Smooth muscle cell (in vitro differentiated cells): ENCODE results near the gene RAPGEF4. TPM values are rescaled to one million over a fixed set of nuclear protein-coding genes. Genes with fewer than 3 reads are reported as not detected.

Experiments used
- DNase-seq: peaks from one replicate; lab custom pipeline; 2025; ENCODE audit not compliant: unreplicated experiment; lab: John Stamatoyannopoulos, UW
- H2AFZ ChIP-seq: fragments of 200-600 bp; sonication (generic); 2 replicates; pipeline ENCODE4 v1.6.0; 2016; ENCODE audit warnings: antibody characterized with exemption, low read depth, mild to moderate bottlenecking
- H3F3A ChIP-seq: fragments of 200-600 bp; sonication (generic); 2 replicates; pipeline ENCODE4 v1.6.0; 2017; ENCODE audit warnings: antibody characterized with exemption, low read depth
- H3K27ac ChIP-seq: fragments of 200-600 bp; sonication (generic); 2 replicates; pipeline ENCODE4 v1.5.1; 2016; ENCODE audit warnings: low read depth, mild to moderate bottlenecking
- H3K27me3 ChIP-seq: fragments of 200-600 bp; sonication (generic); 2 replicates; pipeline ENCODE4 v1.6.1; 2016; ENCODE audit warnings: low read depth, mild to moderate bottlenecking
- H3K36me3 ChIP-seq: fragments of 200-600 bp; sonication (generic); 2 replicates; pipeline ENCODE4 v1.5.1; 2016; ENCODE audit warnings: low read depth
- H3K4me1 ChIP-seq: fragments of 200-600 bp; sonication (generic); 2 replicates; pipeline ENCODE4 v1.5.1; 2016; ENCODE audit warnings: low read depth
- H3K4me2 ChIP-seq: fragments of 200-600 bp; sonication (generic); 2 replicates; pipeline ENCODE4 v1.6.0; 2016; ENCODE audit warnings: mild to moderate bottlenecking
- H3K4me3 ChIP-seq: fragments of 200-600 bp; sonication (generic); 2 replicates; pipeline ENCODE4 v1.5.1; 2016; ENCODE audit warnings: mild to moderate bottlenecking
- H3K79me2 ChIP-seq: fragments of 200-600 bp; sonication (generic); 2 replicates; pipeline ENCODE4 v1.6.0; 2016; ENCODE audit warnings: low read depth, mild to moderate bottlenecking
- H3K9ac ChIP-seq: fragments of 200-600 bp; sonication (generic); 2 replicates; pipeline ENCODE4 v1.6.0; 2016; ENCODE audit warnings: low read depth
- H3K9me3 ChIP-seq: fragments of 200-600 bp; sonication (generic); replicated peaks from 2 replicates; pipeline ENCODE4 v1.5.1; 2016; ENCODE audit warnings: low read depth
- H4K20me1 ChIP-seq: fragments of 200-600 bp; sonication (generic); 2 replicates; pipeline ENCODE4 v1.6.0; 2016; ENCODE audit warnings: low read depth
- WGBS: methylation state at CpG from one replicate; pipeline ENCODE4 v1.1.7; 2016; ENCODE audit warnings: low lambda C conversion rate; 5-methylcytosine and 5-hydroxymethylcytosine counted together
- polyA plus RNA-seq: library from polyadenylated mRNA; unstranded; fragments of >200 nt; fragmentation: Nextera tagmentation; extraction: Ambion mirVana; gene quantifications from 2 replicates; pipeline ENCODE4 v1.2.1, GENCODE V29; 2016
- total RNA-seq: library from RNA; depleted of rRNA; stranded (reverse); fragments of >200 nt; gene quantifications from 2 replicates; pipeline ENCODE4 v1.2.3, GENCODE V29; 2014
- TF ChIP-seq, protein P1 (sequence below): fragments of 200-600 bp; sonication (generic); IDR thresholded peaks from 2 replicates; pipeline ENCODE4 v1.5.1; 2017; ENCODE audit warnings: borderline replicate concordance, mild to moderate bottlenecking, antibody characterized with exemption; ENCODE audit not compliant: insufficient read depth, poor library complexity, severe bottlenecking

RAPGEF4 gene
- total and polyA plus RNA-seq, 2 experiments from 2014 or later = 0.35 to 2.7 TPM

DNA sequence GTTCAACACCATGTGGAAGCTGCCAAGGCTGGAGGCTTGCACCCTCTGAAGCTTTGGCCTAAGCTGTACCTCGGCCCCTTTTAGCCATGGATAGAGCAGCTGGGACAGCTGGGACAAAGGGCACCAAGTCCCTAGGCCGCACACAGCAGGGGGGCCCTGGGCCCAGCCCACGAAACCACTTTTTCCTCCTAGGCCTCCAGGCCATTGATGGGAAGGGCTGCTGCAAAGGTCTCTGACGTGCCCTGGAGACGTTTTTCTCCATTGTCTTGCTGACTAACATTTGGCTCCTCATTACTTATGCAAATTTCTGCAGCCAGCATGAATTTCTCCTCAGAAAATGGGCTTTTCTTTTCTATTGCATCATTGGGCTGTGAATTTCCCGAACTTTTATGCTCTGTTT lies 13.7 kb downstream of the RAPGEF4 start:
- Histone ChIP-seq H3K4me2 (no peak overlapping the region), H3K4me1 (no peaks in the 10 kb centered on the region), H3K27me3 (no peaks in the 10 kb centered on the region), H3K36me3 (no peaks in the 10 kb centered on the region), H3K79me2 (no peaks in the 10 kb centered on the region), H3K27ac (no peak overlapping the region), H2AFZ (no peak overlapping the region), H4K20me1 (no peaks in the 10 kb centered on the region), H3F3A (no peaks in the 10 kb centered on the region), H3K4me3 (no peak overlapping the region), H3K9ac (no peak overlapping the region), H3K9me3 (no peaks in the 10 kb centered on the region)
- 85% methylated on average over 6 of the region's 6 CpGs for WGBS
- TF ChIP-seq, protein P1, sequence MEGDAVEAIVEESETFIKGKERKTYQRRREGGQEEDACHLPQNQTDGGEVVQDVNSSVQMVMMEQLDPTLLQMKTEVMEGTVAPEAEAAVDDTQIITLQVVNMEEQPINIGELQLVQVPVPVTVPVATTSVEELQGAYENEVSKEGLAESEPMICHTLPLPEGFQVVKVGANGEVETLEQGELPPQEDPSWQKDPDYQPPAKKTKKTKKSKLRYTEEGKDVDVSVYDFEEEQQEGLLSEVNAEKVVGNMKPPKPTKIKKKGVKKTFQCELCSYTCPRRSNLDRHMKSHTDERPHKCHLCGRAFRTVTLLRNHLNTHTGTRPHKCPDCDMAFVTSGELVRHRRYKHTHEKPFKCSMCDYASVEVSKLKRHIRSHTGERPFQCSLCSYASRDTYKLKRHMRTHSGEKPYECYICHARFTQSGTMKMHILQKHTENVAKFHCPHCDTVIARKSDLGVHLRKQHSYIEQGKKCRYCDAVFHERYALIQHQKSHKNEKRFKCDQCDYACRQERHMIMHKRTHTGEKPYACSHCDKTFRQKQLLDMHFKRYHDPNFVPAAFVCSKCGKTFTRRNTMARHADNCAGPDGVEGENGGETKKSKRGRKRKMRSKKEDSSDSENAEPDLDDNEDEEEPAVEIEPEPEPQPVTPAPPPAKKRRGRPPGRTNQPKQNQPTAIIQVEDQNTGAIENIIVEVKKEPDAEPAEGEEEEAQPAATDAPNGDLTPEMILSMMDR = no peak
- no peak for DNase-seq

DNA sequence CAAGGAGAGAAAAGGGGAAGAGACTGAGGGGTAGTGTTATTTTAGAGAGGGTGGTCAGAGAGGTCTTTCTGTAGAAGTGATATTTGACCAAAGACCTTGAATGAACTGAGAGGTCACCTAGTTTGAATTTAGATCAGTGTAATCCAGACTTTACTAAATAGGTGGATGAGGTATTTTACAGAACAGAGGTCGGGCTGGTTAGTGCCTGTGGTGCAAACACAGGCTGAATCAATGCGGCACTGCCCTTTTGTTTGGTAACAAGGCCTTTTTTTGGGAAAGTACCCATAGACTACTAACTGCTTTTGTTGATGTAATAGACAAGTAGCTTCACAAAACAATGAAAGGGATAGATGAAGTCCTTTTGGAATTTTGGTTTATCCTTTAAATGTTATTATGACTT lies 15.9 kb downstream of the RAPGEF4 start:
- no peaks in the 10 kb centered on the region for H3K79me2 ChIP-seq
- DNase-seq = no peak
- H3K4me3 ChIP-seq = no peak overlapping the region
- H3K27ac ChIP-seq = no peak overlapping the region
- TF ChIP-seq, protein P1 = no peak
- no peak overlapping the region for H3K9ac ChIP-seq
- H2AFZ ChIP-seq = no peak overlapping the region
- H3K4me2 ChIP-seq = no peak overlapping the region
- no peaks in the 10 kb centered on the region for H3K9me3 ChIP-seq
- H3F3A ChIP-seq = no peaks in the 10 kb centered on the region
- no peaks in the 10 kb centered on the region for H3K36me3 ChIP-seq
- no peaks in the 10 kb centered on the region for H3K27me3 ChIP-seq
- no peaks in the 10 kb centered on the region for H3K4me1 ChIP-seq
- WGBS = 50% methylated on average over 2 of the region's 2 CpGs
- no peaks in the 10 kb centered on the region for H4K20me1 ChIP-seq

DNA sequence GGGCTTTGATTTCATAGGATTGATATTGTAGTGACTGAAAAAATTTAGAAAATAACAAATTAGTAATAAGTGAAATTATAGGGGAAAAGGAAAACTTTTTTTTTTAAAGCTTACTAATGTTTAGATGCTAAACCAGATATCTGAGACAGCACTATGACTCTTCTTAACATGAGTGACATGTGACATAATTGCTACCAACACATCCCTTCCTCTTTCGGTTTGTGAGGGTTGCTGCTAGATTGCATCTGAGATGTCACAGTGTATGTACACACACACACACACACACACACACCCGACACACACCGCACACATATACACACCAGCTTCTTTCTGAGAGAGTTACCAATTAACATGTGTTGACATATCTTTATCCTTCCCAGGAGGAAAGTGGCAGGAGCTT lies 18.0 kb downstream of the RAPGEF4 start:
- Histone ChIP-seq H3K36me3 (no peaks in the 10 kb centered on the region), H2AFZ (no peak overlapping the region), H3K27me3 (no peaks in the 10 kb centered on the region), H3K9me3 (no peaks in the 10 kb centered on the region), H3K4me2 (no peak overlapping the region), H3F3A (no peaks in the 10 kb centered on the region), H3K27ac (no peak overlapping the region), H4K20me1 (no peaks in the 10 kb centered on the region), H3K9ac (no peak overlapping the region), H3K4me3 (no peak overlapping the region), H3K4me1 (no peaks in the 10 kb centered on the region), H3K79me2 (no peaks in the 10 kb centered on the region)
- TF ChIP-seq, protein P1 = no peak
- no peak for DNase-seq
- 92% methylated on average over 3 of the region's 3 CpGs for WGBS

DNA sequence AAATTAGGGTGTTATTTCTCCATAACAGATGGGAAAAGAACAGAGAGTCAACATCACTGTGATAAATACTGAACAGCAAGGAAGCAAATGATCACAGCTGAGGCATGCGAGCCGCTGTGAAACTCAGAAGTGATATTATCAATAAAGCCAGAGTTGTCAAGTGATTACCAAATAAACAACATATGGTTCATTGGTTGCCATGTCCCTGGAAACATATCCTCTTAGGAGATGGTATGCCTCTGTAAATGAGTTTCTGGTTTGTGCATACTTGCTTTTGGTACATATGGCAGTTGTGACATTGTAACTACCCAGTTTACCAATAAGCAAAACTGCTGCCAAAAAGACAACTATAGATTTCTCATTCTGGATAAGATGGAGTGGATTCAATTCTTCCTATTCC lies 23.8 kb downstream of the RAPGEF4 start:
- Histone ChIP-seq H3K9ac (no peak overlapping the region), H3K4me3 (no peak overlapping the region), H4K20me1 (no peaks in the 10 kb centered on the region), H3K27me3 (no peaks in the 10 kb centered on the region), H3K79me2 (no peaks in the 10 kb centered on the region), H3K36me3 (no peaks in the 10 kb centered on the region), H2AFZ (no peak overlapping the region), H3K9me3 (no peaks in the 10 kb centered on the region), H3K4me2 (no peak overlapping the region), H3F3A (no peaks in the 10 kb centered on the region), H3K4me1 (no peaks in the 10 kb centered on the region), H3K27ac (no peak overlapping the region)
- WGBS = 92% methylated on average over 2 of the region's 2 CpGs
- TF ChIP-seq, protein P1 = no peak
- no peak for DNase-seq
